ENCODE measurements around the gene ERG28. TPM values are rescaled to one million over a fixed set of nuclear protein-coding genes. Genes with fewer than 3 reads are reported as not detected.

The ERG28 gene
- polyA plus RNA-seq, 2 of the 4 experiments (the other 2 are of a cell fraction), result 18.8 to 23.4 TPM

GRCh38 chr14:75672605-75673192, 12.0 kb upstream of the ERG28 start:
- no peak for TF ChIP-seq CBX8 (IDR thresholded peaks at IDR 0.05)
- TF ChIP-seq RFX5 (IDR thresholded peaks at IDR 0.05), result no peak
- TF ChIP-seq RAD21 (conservative IDR thresholded peaks at IDR 0.05 in 1 of 2, IDR thresholded peaks at IDR 0.05 in 1 of 2), result no peak
- no peak for TF ChIP-seq RNF2 (IDR thresholded peaks at IDR 0.05; ENCODE audit: borderline replicate concordance, low read depth)
- TF ChIP-seq FOXS1 (CRISPR knock-in tag; IDR thresholded peaks at IDR 0.05), result no peak
- TF ChIP-seq TP53 (CRISPR knock-in tag; IDR thresholded peaks at IDR 0.05), result no peak
- TF ChIP-seq, protein P1, sequence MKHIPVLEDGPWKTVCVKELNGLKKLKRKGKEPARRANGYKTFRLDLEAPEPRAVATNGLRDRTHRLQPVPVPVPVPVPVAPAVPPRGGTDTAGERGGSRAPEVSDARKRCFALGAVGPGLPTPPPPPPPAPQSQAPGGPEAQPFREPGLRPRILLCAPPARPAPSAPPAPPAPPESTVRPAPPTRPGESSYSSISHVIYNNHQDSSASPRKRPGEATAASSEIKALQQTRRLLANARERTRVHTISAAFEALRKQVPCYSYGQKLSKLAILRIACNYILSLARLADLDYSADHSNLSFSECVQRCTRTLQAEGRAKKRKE (CRISPR knock-in tag; IDR thresholded peaks at IDR 0.05; ENCODE audit: low read depth), result no peak
- TF ChIP-seq NFE2L2 (conservative IDR thresholded peaks at IDR 0.05; ENCODE audit: low read length), result no peak
- no peak for TF ChIP-seq FOSB (CRISPR knock-in tag; IDR thresholded peaks at IDR 0.05)
- no peak for TF ChIP-seq POLR2A (IDR thresholded peaks at IDR 0.05; ENCODE audit: low read length)
- ChIA-PET CTCF (interaction anchor here (1.2 to 1.9 kb wide), 4 partner anchors 10 to 308 kb away, joined by 3 to 7 read pairs (median 4); no protein-coding TSS in a partner anchor), POLR2A (no interaction called here)
- Histone ChIP-seq H3K4me2 (no peak overlapping the region), H3K4me1 (no peaks in the 10 kb centered on the region), H3K4me3 (no peak overlapping the region), H3K9me3 (no peaks in the 10 kb centered on the region), H3K27ac (no peak overlapping the region)
- no peak for DNase-seq (ENCODE audit: low read depth in 1 of 2, low spot score in 1 of 2)
- FAIRE-seq, result no peak
- WGBS (ENCODE audit: missing lambda C conversion rate), result 63% methylated on average over 1 of the region's 1 CpG
- ATAC-seq, result no peak

GRCh38 chr14:75667099-75667765, 6.6 kb upstream of the ERG28 start:
- ChIA-PET CTCF (interaction anchor here (0.6 to 3.0 kb wide), 7 partner anchors 13 to 1304 kb away, joined by 3 to 11 read pairs (median 4); no protein-coding TSS in a partner anchor), POLR2A (no interaction called here)
- no peak for DNase-seq (ENCODE audit: low read depth in 1 of 2, low spot score in 1 of 2)
- no peak overlapping the region for H3K4me3 ChIP-seq
- TF ChIP-seq EP300 (IDR thresholded peaks at IDR 0.05) (no peak), SREBF2 (IDR thresholded peaks at IDR 0.05) (no peak), E2F6 (IDR thresholded peaks at IDR 0.05; ENCODE audit: borderline replicate concordance, low read depth) (no peak), HEYL (CRISPR knock-in tag; IDR thresholded peaks at IDR 0.05) (no peak), RARB (CRISPR knock-in tag; IDR thresholded peaks at IDR 0.05) (no peak), RFX5 (IDR thresholded peaks at IDR 0.05) (no peak), HOXA7 (CRISPR knock-in tag; IDR thresholded peaks at IDR 0.05) (no peak), CHD4 (IDR thresholded peaks at IDR 0.05; ENCODE audit: borderline replicate concordance) (no peak)
- TF ChIP-seq, protein P1 (CRISPR knock-in tag; IDR thresholded peaks at IDR 0.05; ENCODE audit: low read depth), result no peak
- TF ChIP-seq, protein P2, sequence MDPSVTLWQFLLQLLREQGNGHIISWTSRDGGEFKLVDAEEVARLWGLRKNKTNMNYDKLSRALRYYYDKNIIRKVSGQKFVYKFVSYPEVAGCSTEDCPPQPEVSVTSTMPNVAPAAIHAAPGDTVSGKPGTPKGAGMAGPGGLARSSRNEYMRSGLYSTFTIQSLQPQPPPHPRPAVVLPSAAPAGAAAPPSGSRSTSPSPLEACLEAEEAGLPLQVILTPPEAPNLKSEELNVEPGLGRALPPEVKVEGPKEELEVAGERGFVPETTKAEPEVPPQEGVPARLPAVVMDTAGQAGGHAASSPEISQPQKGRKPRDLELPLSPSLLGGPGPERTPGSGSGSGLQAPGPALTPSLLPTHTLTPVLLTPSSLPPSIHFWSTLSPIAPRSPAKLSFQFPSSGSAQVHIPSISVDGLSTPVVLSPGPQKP (IDR thresholded peaks at IDR 0.05; ENCODE audit: low read depth, low read length), result no peak
- no peak overlapping the region for H3K27ac ChIP-seq
- FAIRE-seq, result no peak
- no peaks in the 10 kb centered on the region for H3K9me3 ChIP-seq
- no peak for ATAC-seq
- H3K4me1 ChIP-seq, result peaks cover 3% of the 10 kb centered on the region; the same call in 1 of the 3 replicates
- no peak overlapping the region for H3K4me2 ChIP-seq
- WGBS (ENCODE audit: missing lambda C conversion rate), result 88% methylated on average over 2 of the region's 2 CpGs

DNA sequence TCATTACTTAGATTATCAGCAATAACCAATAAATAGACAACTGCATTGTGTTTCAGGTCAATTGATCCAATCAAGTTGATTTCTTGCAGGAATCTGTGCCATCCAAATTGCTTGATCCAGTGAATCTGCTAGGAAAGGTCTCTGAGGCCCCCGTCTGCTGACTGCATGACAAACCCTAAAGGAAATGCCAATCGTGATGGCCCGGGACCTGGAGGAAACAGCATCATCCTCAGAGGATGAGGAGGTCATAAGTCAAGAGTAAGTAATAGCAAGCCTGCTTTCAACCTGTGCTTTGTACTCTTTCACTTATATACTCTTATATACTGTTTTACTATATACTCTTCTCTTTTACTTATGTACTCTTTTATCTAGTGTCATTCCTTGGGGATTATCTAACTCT, 2.3 kb upstream of the ERG28 start:
- ChIA-PET CTCF (interaction anchor here (1.0 to 1.8 kb wide), 3 partner anchors 86 to 316 kb away, joined by 4 to 14 read pairs (median 5); partner anchors contain the start of gene FLVCR2), POLR2A (no interaction called here)
- H3K27ac ChIP-seq, result no peak overlapping the region
- 95% methylated on average over 3 of the region's 3 CpGs for WGBS (ENCODE audit: missing lambda C conversion rate)
- DNase-seq (ENCODE audit: low read depth in 1 of 2, low spot score in 1 of 2), result no peak
- no peak for ATAC-seq
- peaks cover 14% of the 10 kb centered on the region; the same call in 2 of the 3 replicates for H3K4me1 ChIP-seq
- H3K9me3 ChIP-seq, result no peaks in the 10 kb centered on the region
- H3K4me3 ChIP-seq, result no peak overlapping the region
- no peak for FAIRE-seq
- no peak overlapping the region for H3K4me2 ChIP-seq
- TF ChIP-seq, protein P2 (IDR thresholded peaks at IDR 0.05; ENCODE audit: low read depth, low read length), result no peak
- TF ChIP-seq E2F6 (IDR thresholded peaks at IDR 0.05; ENCODE audit: borderline replicate concordance, low read depth) (no peak), HDAC2 (IDR thresholded peaks at IDR 0.05) (no peak), BCL3 (IDR thresholded peaks at IDR 0.05) (no peak), POLR2A (IDR thresholded peaks at IDR 0.05; ENCODE audit: low read length) (no peak), PHF8 (IDR thresholded peaks at IDR 0.05; ENCODE audit: borderline replicate concordance, low read depth) (no peak), RFX5 (IDR thresholded peaks at IDR 0.05) (no peak), CHD4 (IDR thresholded peaks at IDR 0.05; ENCODE audit: borderline replicate concordance) (no peak), SREBF2 (IDR thresholded peaks at IDR 0.05) (no peak), RNF2 (IDR thresholded peaks at IDR 0.05; ENCODE audit: borderline replicate concordance, low read depth) (no peak), HOXB13 (CRISPR knock-in tag; IDR thresholded peaks at IDR 0.05; ENCODE audit: low read depth) (no peak), ZSCAN20 (CRISPR knock-in tag; IDR thresholded peaks at IDR 0.05) (no peak)
- TF ChIP-seq, protein P3, sequence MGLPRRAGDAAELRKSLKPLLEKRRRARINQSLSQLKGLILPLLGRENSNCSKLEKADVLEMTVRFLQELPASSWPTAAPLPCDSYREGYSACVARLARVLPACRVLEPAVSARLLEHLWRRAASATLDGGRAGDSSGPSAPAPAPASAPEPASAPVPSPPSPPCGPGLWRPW (IDR thresholded peaks at IDR 0.05), result no peak
